AG04449 (cell line): ENCODE data around the gene ZBTB4.

ENCODE experiments used
- CTCF ChIA-PET: fragments of 350-600 bp; formaldehyde crosslinking; extraction: SDS; loops from one replicate; lab custom pipeline; 2021; ENCODE audit warnings: antibody characterized with exemption; lab: Yijun Ruan, JAX
- POLR2A ChIA-PET: fragments of 400-600, 350-600 bp; formaldehyde crosslinking; extraction: SDS; loops from one replicate; lab custom pipeline; 2020; ENCODE audit warnings: antibody characterized with exemption, inconsistent platforms; lab: Yijun Ruan, JAX
- DNase-seq: peaks from one replicate; pipeline ENCODE4 v3.0.0-alpha.2; 2010; ENCODE audit warnings: low read depth, low spot score
- H3K4me3 ChIP-seq: 2 replicates; pipeline ENCODE4 v1.5.1; 2011; ENCODE audit warnings: low read depth, mild to moderate bottlenecking, control low read depth, low read length
- CTCF ChIP-seq: IDR thresholded peaks from one replicate; pipeline ENCODE4 v1.5.1; 2011; ENCODE audit warnings: mild to moderate bottlenecking, moderate library complexity, low read length, control low read depth, inconsistent platforms; ENCODE audit not compliant: insufficient read depth; ENCODE audit errors: missing control alignments

ZBTB4 gene

GRCh38 chr17:7440113-7440833 lies 39.2 kb downstream of the ZBTB4 start:
- H3K4me3 ChIP-seq, result peak overlapping the region; percentile 38
- CTCF ChIA-PET, result interaction anchor here (0.9 to 3.1 kb wide), 6 partner anchors 19 to 121 kb away, joined by 3 to 16 read pairs (median 4); partner anchors contain the start of gene TMEM95
- no peak for DNase-seq
- POLR2A ChIA-PET, result interaction anchor here (0.6 to 2.1 kb wide), 3 partner anchors 36 to 44 kb away, joined by 3 to 6 read pairs (median 6); partner anchors contain the start of genes POLR2A, TMEM256 and ZBTB4
- no peak for TF ChIP-seq CTCF

DNA sequence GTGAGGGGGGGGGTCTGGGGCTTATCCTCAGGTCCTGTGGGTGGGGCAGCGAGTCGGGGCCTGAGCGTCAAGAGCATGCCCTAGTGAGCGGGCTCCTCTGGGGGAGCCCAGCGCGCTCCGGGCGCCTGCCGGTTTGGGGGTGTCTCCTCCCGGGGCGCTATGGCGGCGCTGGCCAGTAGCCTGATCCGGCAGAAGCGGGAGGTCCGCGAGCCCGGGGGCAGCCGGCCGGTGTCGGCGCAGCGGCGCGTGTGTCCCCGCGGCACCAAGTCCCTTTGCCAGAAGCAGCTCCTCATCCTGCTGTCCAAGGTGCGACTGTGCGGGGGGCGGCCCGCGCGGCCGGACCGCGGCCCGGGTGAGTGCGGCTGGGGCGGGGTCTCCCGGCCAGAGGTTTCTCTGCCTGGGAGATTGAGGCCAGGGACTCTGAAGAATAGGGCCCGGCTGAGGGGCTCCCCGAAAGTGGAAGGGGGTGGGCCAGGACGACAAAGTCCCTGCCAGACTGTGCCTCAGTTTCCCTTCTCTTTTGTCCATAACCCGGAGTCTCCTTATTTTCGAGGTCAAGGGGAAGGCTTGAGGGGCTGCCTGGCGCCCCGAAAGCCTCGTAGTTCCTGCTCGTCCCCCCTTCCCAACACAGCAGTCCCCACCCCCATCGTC lies 39.8 kb downstream of the ZBTB4 start, which contains the start of gene FGF11:
Gene FGF11 (plus strand): TSS at position 51 of the 651 bp plus-strand sequence. CDS start 109 bp downstream, at position 160.
- POLR2A ChIA-PET, result interaction anchor here (2.1 kb wide), 1 partner anchor 36 kb away, joined by 6 read pairs; the partner anchor contains the start of gene TMEM256
- DNase-seq, result no peak
- no peak for TF ChIP-seq CTCF
- H3K4me3 ChIP-seq, result peak within 1 kb of the TSS; percentile 47
- CTCF ChIA-PET, result interaction anchor here (1.0 to 5.3 kb wide), 6 partner anchors 38 to 121 kb away, joined by 3 to 52 read pairs (median 5); partner anchors contain the start of gene TMEM95

DNA sequence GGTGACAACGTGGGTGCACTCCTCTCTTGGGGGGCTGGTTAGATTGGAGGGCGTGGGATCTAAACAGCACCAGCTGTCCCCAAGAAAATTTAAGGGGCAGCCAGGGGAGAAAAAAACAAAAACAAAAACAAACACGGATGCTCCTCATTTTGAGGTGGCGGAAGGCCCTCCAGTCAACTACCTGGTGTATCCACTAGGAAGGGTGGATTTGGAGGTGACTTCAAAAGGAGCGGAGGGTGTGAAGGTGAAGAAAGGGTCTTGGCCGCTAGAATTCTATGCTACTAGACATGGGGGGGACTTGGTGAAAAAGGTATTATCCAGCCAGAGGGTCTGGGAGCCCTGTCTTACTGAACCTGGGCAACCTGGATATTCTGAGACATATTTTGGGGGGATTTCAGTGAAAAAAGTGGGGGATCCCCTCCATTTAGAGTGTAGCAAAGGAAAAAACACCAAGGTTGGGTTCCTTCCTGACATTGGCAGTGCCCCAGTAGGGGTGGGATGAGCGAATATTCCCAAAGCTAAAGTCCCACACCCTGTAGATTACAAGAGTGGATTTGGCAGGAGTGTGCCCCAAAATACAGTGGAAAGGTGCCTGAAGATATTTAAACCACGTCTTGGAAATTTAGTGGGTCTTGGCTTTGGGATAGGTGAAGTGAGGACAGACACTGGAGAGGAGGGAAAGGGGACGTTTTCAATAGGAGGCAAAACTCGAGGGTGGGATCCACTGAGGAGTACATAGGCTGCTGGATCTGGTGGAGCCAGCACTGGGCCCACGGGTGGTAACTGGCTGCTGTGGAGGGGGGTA lies 40.6 kb downstream of the ZBTB4 start:
- no peak for TF ChIP-seq CTCF
- no peak for DNase-seq
- peak overlapping the region; percentile 38 for H3K4me3 ChIP-seq
- ChIA-PET CTCF (interaction anchor here (0.9 to 5.3 kb wide), 6 partner anchors 9 to 122 kb away, joined by 3 to 62 read pairs (median 5); partner anchors contain the start of genes CHRNB1, SLC35G6 and TMEM95), POLR2A (interaction anchor here (1.3 kb wide), 1 partner anchor 46 kb away, joined by 5 read pairs; the partner anchor contains the start of gene POLR2A)

DNA sequence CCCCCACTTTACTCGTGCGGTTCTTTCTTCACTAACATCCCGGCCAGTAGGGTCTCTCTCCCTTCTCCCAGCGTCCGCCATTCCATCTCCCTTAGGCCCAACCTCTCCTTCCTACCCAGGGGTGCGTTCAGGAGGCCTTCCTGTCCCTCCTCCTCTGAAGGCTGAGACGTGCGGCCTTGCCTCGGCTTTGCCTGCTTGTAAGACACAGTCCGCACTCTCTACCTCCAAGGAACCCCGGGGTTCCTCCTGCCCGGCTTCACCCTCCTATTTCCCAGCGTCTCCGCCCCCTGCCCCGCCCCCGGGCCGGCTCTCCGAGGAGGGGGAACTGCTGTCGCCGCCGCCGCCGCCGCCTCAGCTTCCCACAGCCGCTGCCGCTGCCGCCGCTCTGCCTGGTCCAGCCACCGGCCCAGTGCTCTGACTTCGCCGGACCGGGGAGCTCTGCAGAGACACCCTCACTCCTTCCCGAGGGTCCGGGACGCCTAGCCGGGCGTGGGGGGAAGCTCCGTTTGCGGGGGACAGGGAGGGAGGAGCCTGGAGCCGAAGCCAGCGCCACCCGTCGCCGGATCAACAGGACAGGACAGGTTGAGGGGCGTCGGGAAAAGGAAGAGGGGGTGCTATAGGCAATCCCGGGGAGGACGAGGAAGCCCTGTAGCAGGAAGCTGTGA lies 41.3 kb downstream of the ZBTB4 start:
- H3K4me3 ChIP-seq, result peak overlapping the region; percentile 47
- DNase-seq, result no peak
- ChIA-PET POLR2A (interaction anchor here (1.3 to 1.8 kb wide), 2 partner anchors 42 to 46 kb away, joined by 5 to 6 read pairs; partner anchors contain the start of genes POLR2A and ZBTB4), CTCF (interaction anchor here (0.9 to 5.3 kb wide), 8 partner anchors 10 to 123 kb away, joined by 3 to 62 read pairs (median 6); partner anchors contain the start of genes CHRNB1, SLC35G6, SPEM1 and TMEM95)
- no peak for TF ChIP-seq CTCF

GRCh38 chr17:7437369-7437863 lies 42.0 kb downstream of the ZBTB4 start:
- no peak for TF ChIP-seq CTCF
- ChIA-PET CTCF (interaction anchor here (0.6 to 5.3 kb wide), 31 partner anchors 10 to 392 kb away, joined by 3 to 62 read pairs (median 6); partner anchors contain the start of genes CHRNB1, NLGN2, PLSCR3 and SENP3), POLR2A (interaction anchor here (0.7 to 2.9 kb wide), 5 partner anchors 9 to 47 kb away, joined by 3 to 19 read pairs (median 5); partner anchors contain the start of genes POLR2A, SPEM3 and ZBTB4)
- DNase-seq, result no peak
- H3K4me3 ChIP-seq, result peak overlapping the region; percentile 45
